OCI-M2 (cell line): Measurements from ENCODE around the gene FICD.
A peak's percentile ranks its signal among the peaks of the same experiment; 100 is the strongest.
"Not testable (repeated sequence)": the region's sequence is repeated elsewhere in the genome, so short reads cannot be mapped to it uniquely, and the experiment has no call there.

ENCODE experiments used
- DNase-seq: peaks from one replicate; lab custom pipeline; 2025; ENCODE audit not compliant: unreplicated experiment; lab: John Stamatoyannopoulos, UW

Gene FICD

DNA sequence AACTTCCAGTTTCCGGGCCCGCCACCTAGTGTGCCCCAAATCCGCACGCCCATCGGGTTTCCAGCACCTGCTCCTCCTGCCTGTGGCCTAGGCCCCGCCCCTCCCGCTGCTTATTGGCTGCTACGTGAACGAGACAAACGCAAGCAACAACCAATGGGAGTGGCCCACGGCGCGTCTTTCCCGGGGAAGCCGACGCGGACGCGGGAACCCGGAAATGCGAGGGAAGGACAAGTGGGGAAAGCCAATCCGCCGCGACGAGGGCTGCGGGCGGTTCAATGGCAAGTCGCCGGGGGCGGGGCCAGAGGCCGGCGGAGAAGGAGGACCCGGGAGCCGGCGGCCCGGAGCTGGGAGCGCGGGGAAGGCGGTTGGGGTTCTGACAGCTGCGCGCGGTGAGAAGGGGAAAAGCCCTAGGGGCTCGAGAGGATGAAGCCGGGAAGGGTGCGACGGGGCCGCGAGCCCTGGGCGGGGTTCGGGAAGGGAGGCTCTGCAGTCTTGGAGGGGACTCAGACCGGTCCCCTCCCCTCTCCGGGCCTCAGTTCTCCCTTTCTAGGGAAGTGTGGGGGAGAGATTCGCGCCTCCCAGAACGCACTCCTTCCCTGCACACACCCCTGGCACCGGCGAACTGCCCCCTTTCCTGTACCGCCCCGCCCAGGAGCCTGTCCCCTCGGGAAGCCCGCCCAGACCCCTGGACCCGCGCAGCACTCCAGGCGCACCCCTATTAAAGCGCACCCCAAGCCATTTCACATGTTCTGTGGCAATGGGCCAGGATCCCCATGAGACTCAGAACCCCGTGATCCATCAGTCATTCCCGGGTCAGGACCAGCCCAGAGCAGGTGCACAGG lies at the start of gene FICD:
Gene FICD, plus strand, starts transcription at position 305 of the 842 bp plus-strand sequence. CDS start 1,696 bp downstream, outside the sequence.
- peak; percentile 68 for DNase-seq

DNA sequence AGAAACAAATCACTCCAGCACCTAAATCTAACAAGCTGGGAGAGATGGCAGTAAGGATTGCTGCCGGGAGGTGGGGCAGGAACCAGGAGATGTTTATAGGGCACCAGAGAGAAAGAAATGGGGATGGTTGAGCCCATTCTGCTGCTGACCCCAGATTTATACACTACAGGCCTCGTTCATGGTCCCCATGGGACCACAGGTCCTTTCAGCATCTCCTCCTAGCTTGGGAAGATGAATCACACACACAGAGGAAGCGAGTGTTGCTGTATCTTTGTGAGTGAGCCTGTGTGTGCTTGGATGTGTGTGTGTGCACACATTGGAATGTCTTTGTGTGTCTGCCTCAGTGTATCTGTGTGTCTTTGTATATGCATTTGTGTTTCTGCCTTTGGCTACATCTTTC lies 49.7 kb upstream of the FICD start:
- no peak for DNase-seq

DNA sequence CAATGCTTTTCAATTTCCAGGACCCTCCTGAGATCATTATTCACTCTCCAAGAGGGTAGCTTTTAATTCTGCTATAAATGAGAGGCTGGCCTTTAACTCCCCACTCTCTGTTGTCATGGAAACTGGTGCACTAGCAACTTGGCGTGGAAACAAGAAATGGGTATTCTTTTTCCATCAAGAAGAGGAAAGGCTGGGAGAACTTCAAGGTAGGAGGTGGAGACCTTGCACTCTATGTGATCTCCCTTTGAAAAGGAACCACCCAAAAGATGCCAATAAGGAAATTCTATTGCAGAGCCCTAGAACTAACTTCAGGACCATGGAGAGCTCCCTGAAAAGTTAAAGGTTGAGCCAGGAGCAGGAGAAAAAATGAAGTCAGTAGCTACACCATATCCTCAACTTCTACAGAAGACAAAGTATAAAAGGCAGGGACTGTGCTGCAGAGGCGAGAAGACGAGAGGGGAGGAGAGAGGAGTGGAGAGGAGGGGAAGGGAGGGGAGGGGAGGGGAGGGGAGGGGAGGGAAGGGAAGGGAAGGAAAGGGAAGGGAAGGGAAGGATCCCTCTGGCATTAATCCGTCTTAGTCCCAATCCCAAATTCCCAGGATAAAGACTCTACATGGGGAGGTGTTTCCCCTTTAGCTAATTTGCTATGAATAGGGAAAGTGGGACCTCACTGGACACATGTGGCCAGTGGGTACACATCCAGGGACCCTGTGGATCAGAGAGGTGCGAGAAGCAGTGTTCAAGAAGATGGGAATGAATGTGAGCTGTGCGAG lies 46.7 kb upstream of the FICD start:
- no peak for DNase-seq

DNA sequence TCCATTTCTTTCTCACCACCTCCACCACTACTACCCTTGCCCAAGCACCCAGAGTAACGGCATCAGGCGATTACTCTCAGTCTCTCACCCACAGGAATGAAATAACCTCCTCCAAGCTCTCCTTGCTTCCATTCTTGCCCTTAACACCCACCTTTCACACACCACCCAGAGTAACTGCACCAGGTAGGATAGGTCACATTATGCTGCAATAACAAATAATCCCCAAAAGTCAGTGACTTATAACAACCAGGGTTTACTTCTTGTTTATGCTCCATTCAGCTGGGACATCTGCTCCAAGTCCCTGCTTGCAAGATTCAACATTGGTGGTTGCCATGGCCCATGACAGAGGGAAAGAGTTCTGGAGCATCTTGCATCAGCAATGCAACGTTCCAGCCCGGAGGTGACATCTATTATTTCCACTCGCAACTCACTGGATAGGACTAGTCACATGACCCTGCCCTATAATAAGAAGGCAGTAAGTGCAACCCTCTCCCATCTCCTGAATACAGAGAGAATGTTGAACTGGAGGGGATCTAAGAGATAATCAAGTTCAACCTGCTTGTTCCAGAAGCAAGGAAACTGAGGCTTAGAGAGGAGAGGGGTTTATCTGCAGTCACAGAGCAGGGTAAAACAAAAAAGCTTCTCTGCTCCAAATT lies 41.5 kb upstream of the FICD start:
- no peak for DNase-seq

DNA sequence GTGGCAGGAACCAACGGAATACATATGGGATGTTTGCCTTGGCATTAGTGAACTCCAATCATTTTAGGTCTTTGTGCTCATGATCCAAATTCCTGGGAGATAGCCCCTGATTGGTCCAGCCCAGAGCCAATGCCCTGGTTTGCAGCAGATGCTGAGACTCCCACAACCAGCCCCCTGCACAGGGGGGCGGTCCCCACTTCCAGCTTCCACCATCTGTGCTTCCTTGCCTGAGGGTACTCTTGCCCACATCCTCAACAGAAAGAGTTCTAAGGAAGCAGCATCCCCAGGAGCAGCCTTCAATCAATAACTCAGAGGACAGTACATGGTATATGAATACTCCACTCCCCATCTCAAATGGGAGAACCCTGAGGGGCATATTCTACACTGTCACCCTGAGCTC lies 39.7 kb upstream of the FICD start:
- DNase-seq = no peak

DNA sequence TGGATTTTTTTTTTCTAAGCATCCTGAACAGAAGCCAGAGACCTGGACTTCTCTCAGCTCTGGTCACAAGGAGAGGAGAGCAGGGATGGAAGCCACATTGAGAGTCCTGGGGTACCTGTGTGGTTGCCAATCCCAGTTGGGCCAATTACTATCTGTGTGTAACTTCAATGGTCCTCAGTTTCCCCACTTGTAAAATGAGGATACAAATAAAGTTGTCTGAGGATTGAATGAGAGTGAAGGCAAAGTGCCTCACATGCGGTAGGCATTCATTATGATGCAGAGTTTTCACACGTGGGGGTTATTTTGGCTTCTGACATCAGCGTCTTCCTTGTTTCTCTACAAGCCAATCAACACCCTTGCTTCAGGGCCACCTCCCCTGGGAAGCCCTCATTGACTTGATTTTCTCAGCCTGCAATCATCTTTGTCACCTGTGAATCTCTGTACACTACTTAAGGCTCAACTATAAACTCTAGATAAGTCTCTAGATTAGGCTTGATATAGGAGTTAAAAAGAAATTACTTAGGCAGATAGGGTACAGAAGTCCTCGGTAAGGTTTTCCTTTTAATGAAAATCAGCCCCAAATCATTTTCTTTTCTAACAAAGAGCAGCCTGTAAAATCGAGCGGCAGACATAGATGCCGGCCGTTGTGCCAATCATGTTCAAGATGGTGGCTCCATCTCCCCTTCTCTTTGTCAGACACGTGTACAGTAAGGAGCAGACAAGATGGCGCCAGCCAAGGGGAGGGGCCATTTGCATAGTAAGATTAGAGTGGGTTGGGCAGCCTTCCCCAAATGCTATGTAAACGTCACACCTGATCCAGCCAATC lies 37.8 kb upstream of the FICD start:
- DNase-seq = no peak

DNA sequence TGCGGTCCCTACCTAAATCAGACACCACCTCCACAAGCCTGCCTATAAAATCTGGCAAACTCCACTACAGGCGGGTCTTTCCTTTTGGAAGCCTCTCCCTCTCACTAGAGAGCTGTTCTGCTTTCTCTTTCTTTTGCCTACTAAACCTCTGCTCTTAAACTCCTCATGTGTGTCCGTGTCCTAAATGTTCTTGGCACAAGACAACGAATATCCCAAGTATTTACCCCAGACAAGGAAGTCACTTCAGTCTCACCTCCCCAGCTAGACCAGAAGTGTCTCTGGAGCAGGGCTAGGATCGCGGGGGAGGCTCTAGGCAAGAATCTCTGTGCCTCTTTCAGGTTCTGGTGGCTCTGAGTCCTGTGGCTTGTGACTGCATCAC lies 37.2 kb upstream of the FICD start:
- no peak for DNase-seq

DNA sequence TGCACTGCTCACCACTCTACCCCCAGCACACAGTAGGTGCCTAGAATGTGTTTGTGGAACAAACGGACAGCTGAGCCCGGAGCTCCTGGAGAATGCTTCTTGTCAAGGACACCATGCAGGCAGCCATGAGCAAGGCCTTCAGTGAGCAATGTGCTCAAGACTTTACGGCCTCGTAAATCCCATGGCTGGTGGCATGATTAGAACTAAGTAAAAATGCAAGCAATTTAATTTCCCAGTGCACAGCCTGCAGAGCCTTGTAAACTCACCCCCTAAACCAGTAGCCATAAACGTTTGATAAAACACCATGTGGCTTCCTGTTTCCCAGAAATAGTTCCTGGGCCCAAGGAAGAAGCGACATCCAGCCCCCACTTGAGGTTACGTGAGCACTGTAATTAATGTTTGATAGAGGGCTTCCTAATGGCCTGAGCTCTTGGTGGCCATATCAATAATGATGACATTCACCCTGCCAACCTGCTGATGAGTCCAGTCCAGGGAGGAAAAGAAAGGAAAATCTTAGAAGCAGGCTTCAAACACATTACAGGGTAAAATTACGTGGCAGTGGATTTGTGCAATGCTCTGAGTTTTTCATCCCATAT lies 36.4 kb upstream of the FICD start:
- no peak for DNase-seq

DNA sequence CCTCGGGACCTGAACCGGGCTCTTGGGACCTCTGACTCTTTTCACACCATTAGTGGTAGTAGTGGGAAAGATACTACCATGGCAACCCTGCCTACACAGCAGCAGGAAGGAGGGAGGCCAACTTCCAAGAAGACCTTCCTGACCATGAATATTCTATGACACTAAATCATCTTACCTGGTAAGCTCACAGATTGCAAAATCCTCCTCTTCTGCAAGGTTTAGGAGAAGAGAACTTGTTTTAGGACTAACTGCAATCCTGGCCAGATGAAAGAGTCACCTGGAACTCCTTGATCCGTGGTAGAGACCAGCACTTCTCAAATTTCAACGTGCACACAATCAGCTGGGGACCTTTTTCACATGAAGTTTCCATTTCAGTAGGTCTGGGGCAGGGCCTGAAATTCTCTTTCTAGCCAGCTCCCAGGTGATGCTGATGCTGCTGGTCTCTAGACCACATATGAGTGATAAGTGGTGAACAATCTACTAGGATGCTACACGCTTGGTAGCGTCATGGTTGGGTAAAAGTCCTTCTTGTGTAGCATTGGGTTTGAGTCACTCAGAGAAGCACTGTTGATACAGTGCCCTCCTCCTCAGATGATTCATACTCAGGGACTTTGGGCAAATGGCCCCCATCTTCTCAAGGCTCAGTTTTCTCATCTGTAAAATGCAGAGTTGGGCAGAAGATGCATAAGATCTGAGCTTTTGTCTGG lies 35.6 kb upstream of the FICD start:
- DNase-seq = no peak

DNA sequence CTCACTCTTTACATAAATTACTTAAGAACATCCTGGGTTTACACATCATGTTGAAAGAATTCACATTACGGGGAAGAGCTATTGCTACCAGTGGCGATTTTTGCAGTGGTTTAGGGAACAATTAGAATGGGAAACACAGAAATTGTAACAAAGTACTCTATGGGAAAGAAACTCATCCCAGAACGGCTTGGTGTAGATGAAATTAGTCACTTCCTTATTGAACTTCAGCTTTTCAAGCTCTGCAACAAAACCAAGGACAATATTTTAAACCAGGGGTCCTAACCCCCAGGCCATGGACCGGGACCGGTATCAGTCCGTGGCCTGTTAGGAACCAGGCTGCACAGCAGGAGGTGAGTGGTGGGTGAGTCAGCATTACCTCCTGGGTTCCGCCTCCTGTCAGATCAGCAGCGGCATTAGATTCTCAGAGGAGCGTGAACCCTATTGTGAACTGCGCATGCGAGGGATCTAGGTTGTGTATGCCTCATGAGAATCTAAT lies 32.3 kb upstream of the FICD start:
- DNase-seq = no peak

DNA sequence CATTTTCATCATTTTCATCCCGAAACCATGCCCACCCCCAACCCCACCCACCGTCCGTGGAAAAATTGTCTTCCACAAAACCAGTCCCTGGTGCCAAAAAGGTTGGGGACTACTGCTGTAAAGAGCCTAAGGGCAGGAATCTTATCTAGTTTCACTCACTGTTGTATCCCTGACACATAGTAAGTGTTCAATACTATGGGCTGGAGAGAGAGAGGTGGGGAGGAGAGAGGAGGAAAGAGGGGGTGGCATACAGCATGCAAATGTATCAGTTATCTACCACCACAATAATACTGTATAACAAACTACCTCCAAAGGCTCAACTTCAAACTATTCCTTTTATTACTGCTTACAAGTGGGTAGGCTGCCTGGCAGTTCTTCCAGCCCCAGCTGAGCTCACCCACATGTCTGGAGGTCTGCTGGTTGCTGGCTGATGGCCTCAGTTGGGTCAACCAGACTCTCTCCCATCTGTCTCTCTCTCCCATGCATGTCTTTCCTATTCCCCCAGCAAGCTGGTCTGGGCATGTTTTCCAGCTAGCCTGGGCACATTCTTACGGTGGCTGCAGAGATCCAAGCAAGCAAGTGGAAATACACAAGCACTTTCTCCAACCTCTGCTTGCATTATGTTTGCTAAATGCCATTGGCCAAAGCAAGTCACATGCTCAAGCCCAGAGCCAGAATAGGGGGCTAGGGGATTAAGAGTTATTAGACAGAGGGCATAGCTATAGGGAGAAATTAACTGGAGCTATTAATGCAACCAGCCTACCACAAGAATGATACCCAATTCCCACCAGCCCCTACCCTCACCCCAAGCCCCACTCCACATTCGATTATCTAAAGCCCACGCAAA lies 31.6 kb upstream of the FICD start:
- no peak for DNase-seq

DNA sequence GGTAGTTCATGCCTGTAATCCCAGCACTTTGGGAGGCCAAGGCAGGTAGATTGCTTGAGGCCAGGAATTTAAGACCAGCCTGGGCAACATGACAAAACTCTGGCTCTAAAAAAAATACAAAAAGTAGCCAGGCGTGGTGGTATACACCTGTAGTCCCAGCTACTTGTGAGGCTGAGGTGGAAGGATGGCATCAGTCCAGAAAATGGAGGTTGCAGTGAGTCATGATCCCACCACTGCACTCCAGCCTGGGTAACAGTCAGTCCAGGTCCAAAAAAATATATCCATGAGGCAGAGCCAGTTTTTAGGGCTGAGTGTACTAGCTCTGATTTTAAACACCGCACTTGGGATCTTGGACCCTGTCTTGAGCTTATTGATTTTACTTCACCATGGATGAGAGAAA lies 30.6 kb upstream of the FICD start:
- no peak for DNase-seq

DNA sequence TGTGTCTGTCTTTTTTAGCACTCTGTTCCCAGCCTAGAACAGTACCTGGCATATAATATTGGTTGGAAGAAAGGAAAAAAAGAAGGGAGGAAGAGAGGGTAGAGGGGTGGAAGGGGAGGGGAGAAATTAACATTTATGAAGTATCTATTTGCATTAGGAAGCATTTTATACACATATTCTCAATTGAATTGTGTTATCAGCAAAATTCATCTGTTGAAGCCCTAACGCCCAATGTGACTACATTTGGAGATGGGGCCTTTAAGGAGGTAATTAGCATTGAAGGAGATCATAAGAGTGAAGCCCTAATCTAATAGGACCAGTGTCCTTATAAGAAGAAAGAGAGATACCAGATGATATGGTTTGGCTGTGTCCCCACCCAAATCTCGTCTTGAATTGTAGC lies 30.2 kb upstream of the FICD start:
- no peak for DNase-seq

DNA sequence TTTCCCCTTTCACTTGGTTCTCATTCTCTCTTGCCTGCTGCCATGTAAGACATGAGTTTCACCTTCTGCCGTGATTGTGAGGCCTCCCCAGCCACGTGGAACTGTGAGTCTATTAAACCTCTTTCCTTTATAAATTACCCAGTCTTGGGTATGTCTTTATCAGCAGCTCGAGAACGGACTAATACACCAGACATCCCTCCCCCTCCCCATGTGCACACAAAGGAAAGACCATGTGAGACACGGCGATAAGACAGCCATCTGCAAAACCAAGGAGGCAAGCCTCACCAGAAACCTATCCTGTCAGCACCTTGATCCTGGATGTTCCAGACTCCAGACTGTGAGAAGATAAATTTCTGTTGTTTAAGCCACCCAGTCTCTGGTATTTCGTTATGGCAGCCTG lies 29.7 kb upstream of the FICD start:
- DNase-seq = not testable (repeated sequence)

DNA sequence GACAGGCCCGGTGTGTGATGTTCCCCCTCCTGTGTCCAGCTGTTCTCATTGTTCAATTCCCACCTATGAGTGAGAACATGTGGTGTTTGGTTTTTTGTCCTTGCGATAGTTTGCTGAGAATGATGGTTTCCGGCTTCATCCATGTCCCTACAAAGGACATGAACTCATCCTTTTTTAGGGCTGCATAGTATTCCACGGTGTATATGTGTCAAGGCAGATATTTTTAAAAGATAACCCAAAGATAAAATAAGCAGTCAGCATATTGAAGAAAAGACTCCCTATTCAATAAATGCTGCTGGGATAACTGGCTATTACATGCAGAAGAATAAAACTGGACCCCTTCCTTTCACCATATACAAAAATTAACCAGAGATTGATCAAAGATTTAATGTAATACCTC lies 28.0 kb upstream of the FICD start:
- DNase-seq = not testable (repeated sequence)

DNA sequence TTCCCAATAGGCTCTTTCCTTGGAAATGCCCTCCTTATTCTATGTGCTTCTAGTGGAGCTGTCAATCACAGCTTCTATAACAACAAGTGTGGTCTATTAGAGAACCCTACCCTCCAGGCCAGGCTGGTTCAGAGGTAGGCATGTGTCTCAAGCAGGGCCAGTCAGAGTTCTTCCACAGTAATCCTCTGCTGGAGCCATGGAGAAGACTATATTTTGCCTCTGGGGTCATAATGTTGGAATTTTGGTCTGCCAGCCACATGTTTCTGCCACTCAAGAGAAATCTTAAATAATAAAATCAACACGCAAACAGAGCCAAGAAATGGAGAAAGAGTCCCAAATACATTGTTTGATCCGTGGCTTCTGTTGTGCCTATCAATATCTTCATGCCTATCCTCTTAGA lies 23.8 kb upstream of the FICD start:
- DNase-seq = no peak

DNA sequence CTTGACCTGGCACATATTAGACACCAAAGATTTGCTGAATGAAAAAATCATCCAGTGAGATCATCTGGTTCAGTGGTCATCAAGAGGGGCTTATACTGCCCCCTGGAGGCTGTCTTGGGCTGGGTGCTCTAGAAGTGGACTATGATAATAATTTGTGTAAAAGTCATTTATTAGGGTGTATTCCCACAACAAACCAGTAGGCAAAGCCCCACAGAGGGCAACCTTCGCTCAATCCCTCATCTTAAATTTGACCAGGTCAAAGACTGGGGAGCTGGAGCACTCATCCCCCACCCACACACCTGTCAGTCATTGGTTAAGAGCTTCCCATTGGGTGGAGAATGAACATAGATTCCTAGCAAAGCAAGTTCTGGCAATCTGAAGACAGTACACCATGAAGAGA lies 20.0 kb upstream of the FICD start:
- no peak for DNase-seq

DNA sequence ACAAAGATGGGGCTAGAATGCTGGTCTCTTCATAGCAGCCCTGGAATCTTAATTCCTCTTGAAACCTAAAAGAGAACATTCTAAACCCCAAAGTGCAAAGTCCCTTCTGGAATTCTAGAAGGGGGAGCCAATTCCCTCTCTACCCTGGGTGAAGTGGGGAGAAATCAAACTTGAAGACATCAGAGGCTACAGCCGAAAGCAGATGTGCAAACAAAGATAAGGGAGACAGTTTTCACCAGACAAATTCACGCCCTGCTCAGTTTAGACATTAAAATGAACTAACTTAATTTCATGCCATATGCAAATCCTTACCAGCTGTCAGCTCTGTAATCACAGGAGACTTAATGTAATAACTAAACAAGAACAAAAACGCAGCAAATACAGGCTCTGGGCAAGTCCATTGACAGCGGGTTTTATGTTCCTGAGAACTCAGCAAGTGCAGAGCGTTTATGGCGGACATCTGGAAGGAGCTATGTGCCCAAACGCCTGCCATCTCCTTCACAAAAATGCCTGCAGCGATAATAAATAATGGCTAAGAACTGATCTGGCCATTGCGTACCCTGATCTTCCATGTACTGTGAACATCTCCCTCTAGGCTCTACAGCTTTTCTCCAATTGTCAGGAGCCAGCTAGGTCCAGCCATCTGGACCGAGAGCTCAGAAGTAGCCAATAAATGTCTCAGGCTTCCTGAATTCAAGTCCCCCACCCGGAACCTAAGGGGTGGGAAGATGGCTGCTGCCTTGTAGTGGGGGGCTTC lies 19.1 kb upstream of the FICD start:
- no peak for DNase-seq
